Heart left ventricle (tissue), 11 donors: ENCODE data around the gene NT5E. TPM values are rescaled to one million over a fixed set of nuclear protein-coding genes. Genes with fewer than 3 reads are reported as not detected.

Experiments
- polyA plus RNA-seq, 2 donors: library from polyadenylated mRNA; stranded (reverse); fragments of 200-250 nt; gene quantifications; one replicate each; pipeline ENCODE4 v1.2.3, GENCODE V29; 2013
- total RNA-seq, 9 donors: library from RNA; depleted of rRNA in 2 of 9; stranded (reverse); fragments of >200 nt in 2 of 9; fragmentation: NEBNext Ultra II Directional in 3 of 9; extraction: Animal tissue kit (Norgen Biotek cat#: 25700) in 3 of 9; gene quantifications; one replicate each; pipeline versions ENCODE4 v1.1.0 to v1.2.4, GENCODE V29; 2016 to 2023
- donor health status: ischemic (EF 13 %, LVEDD 7.1; RV severe dilation, severe dysfunction).
- donor health status: healthy with polysubstance abuse.
- donor health status: DM: no; HTN: yes; CAD: no.
- donor health status: DM: no; HTN: no; CAD: no.
- donor health status: ischemic (EF 25% LVEDD 5.7; RV mildly dilated, moderate dysfunction).
- donor health status: healthy.
- donor health status: DM: yes; HTN: yes; CAD: no.
- donor health status: PGD.
- donor health status: nonischemic (EF 23%, LVEDD 6.1; RV moderate dilation, normal function).

Gene NT5E
- total and polyA plus RNA-seq, 11 donors: 0.88 to 11.0 (median 3.8) TPM

Other genes starting within 250 kb of the NT5E start
- 10 to 100 TPM; 23.3 to 41.8 (median 31.8) TPM for gene SNX14, start 143.8 kb downstream of the NT5E start, total RNA-seq
- gene SNX14, start 143.8 kb downstream of the NT5E start, polyA plus RNA-seq: 10 to 100 TPM; 30.6 to 37.3 TPM
- 10 to 100 TPM; 28.4 to 71.0 (median 59.0) TPM for gene SYNCRIP, start 192.8 kb downstream of the NT5E start, total RNA-seq
- gene SYNCRIP, start 192.8 kb downstream of the NT5E start, polyA plus RNA-seq: 10 to 100 TPM; 23.7 to 51.3 TPM